K562 (cell line): ENCODE results near the gene DIAPH1. TPM values are rescaled to one million over a fixed set of nuclear protein-coding genes. Genes with fewer than 3 reads are reported as not detected.
A peak's percentile ranks its signal among the peaks of the same experiment; 100 is the strongest.

Source experiments
- CBX2 ChIP-seq: fragments of 200-600 bp; sonication (generic); IDR thresholded peaks from one replicate; pipeline ENCODE4 v1.6.1; 2012; ENCODE audit warnings: mild to moderate bottlenecking, low read length, inconsistent platforms; ENCODE audit not compliant: insufficient read depth, poor library complexity, severe bottlenecking
- E2F3 ChIP-seq: fragments of 250-450 bp; sonication (Bioruptor Pico); IDR thresholded peaks from 2 replicates; pipeline ENCODE4 v1.4.0; 2020; ENCODE audit warnings: mild to moderate bottlenecking
- GATAD2B ChIP-seq: fragments of 450-650 bp; IDR thresholded peaks from 2 replicates; pipeline ENCODE4 v1.6.1; 2017; ENCODE audit warnings: mild to moderate bottlenecking, borderline replicate concordance
- MAZ ChIP-seq, 2 experiments: fragments of 450-650 bp in 1 of 2; sonication (generic) in 1 of 2; formaldehyde crosslinking; IDR thresholded peaks in 1 of 2; conservative IDR thresholded peaks in 1 of 2; 2 replicates each; pipeline versions ENCODE4 v1.4.0 to v1.5.0; 2020; ENCODE audit warnings: mild to moderate bottlenecking in 1 of 2, missing genetic modification reagents in 1 of 2
- MYC ChIP-seq, 2 experiments: fragments of 250-450 bp in 1 of 2; sonication (Bioruptor Pico) in 1 of 2; IDR thresholded peaks; 2 replicates each; pipeline versions ENCODE4 v1.5.1 to v1.6.1; 2012 to 2021; ENCODE audit warnings: low read depth in 2 of 2, borderline replicate concordance in 1 of 2, improper control_type of control experiment in 1 of 2, low read length in 1 of 2, mild to moderate bottlenecking in 1 of 2, moderate library complexity in 1 of 2
- SMAD4 ChIP-seq: fragments of 250-450 bp; sonication (Bioruptor Pico); conservative IDR thresholded peaks from 2 replicates; pipeline ENCODE4 v1.8.0; 2021; ENCODE audit warnings: inconsistent platforms, mild to moderate bottlenecking, moderate library complexity
- ZNF445 ChIP-seq: fragments of 250-450 bp; sonication (Bioruptor Pico); IDR thresholded peaks from 2 replicates; pipeline ENCODE4 v1.4.0; 2020; ENCODE audit warnings: low read depth, mild to moderate bottlenecking, moderate library complexity
- polyA plus RNA-seq, 8 experiments: library from polyadenylated mRNA; depleted of rRNA in 4 of 8; stranded (reverse) in 5 of 8; unstranded in 3 of 8; fragments of >200 nt; fragmentation: Nextera tagmentation in 2 of 8; fragmentation: Illumina TruSeq in 1 of 8; extraction: Ambion mirVana in 2 of 8; extraction: Trizol in 1 of 8; gene quantifications; 2 replicates each; pipeline versions ENCODE4 v1.2.1 to v1.2.3, GENCODE V29; 2011 to 2014; ENCODE audit warnings: inconsistent platforms in 1 of 8, missing spikeins in 1 of 8
- total RNA-seq, 7 experiments: library from RNA; depleted of rRNA in 6 of 7; stranded (reverse); fragments of >200 nt in 6 of 7; fragmentation: Illumina TruSeq in 2 of 7; extraction: Trizol in 2 of 7; gene quantifications; 2 replicates each; pipeline versions ENCODE4 v1.2.1 to v1.2.3, GENCODE V29; 2011 to 2021; ENCODE audit warnings: low replicate concordance in 1 of 7
- TF ChIP-seq, protein P1 (sequence below): fragments of 250-450 bp; sonication (Bioruptor Pico); IDR thresholded peaks from 2 replicates; pipeline ENCODE4 v1.4.0; 2020; ENCODE audit warnings: mild to moderate bottlenecking

Gene DIAPH1
- total and polyA plus RNA-seq, 9 of the 15 experiments (the other 6 are each of a cell fraction or from before 2014, with no cell fraction given) = 60.8 to 328 (median 97.8) TPM

GRCh38 chr5:141636413-141637122, 17.8 kb upstream of the DIAPH1 start, which contains the start of the genes HDAC3 and RELL2 (continued):
- TF ChIP-seq MYC (IDR thresholded peaks at IDR 0.05; ENCODE audit: low read depth, low read length) (peak; percentile 33), MYC (CRISPR knock-in tag; IDR thresholded peaks at IDR 0.05; ENCODE audit: borderline replicate concordance, low read depth) (no peak), GATAD2B (peak; percentile 80), E2F3 (CRISPR knock-in tag) (peak; percentile 42; the same call in 1 of the 2 replicates), CBX2 (no peak), SMAD4 (CRISPR knock-in tag) (peak; percentile 23; the same call in 1 of the 2 replicates), MAZ (CRISPR knock-in tag; conservative IDR thresholded peaks at IDR 0.05 in 1 of 2, IDR thresholded peaks at IDR 0.05 in 1 of 2) (peak in 1 of 2 experiments; percentile 75; a peak in 2 of 4 replicates), ZNF445 (no peak)
- TF ChIP-seq, protein P1, sequence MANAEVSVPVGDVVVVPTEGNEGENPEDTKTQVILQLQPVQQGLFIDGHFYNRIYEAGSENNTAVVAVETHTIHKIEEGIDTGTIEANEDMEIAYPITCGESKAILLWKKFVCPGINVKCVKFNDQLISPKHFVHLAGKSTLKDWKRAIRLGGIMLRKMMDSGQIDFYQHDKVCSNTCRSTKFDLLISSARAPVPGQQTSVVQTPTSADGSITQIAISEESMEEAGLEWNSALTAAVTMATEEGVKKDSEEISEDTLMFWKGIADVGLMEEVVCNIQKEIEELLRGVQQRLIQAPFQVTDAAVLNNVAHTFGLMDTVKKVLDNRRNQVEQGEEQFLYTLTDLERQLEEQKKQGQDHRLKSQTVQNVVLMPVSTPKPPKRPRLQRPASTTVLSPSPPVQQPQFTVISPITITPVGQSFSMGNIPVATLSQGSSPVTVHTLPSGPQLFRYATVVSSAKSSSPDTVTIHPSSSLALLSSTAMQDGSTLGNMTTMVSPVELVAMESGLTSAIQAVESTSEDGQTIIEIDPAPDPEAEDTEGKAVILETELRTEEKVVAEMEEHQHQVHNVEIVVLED = peak; percentile 97
